ENCODE data around the gene ABL2.

- no peak for TF ChIP-seq CTCF (IDR thresholded peaks at IDR 0.05)
- no peak for TF ChIP-seq SIN3A (IDR thresholded peaks at IDR 0.05; ENCODE audit: borderline replicate concordance, insufficient read depth, low read depth, low read length)
- no peak for TF ChIP-seq POLR2AphosphoS5 (IDR thresholded peaks at IDR 0.05; ENCODE audit: low read depth, low read length)
- TF ChIP-seq REST (IDR thresholded peaks at IDR 0.05; ENCODE audit: insufficient read depth in 1 of 2, low read depth in 2 of 2, low read length in 1 of 2), result no peak
Measured at GRCh38 chr1:179231923-179232322, 2.4 kb upstream of the ABL2 start.

All from Panc1 (cell line).